Naive thymus-derived CD4-positive, alpha-beta T cell (primary cell): ENCODE data around the gene PLCH2. TPM values are rescaled to one million over a fixed set of nuclear protein-coding genes. Genes with fewer than 3 reads are reported as not detected.

Source experiments
- ATAC-seq: fragments of 150-1000 bp; cut with Tn5 transposase; 2 replicates; pipeline ENCODE4 v1.10.0; 2021; ENCODE audit warnings: mild to moderate bottlenecking, moderate library complexity
- CTCF ChIA-PET: fragments of 350-600 bp; sonication (Branson Sonifier 250); formaldehyde crosslinking; loops from one replicate; lab custom pipeline; 2021; ENCODE audit warnings: antibody characterized with exemption; lab: Charles Lee
- POLR2A ChIA-PET: fragments of 350-600 bp; sonication (Branson Sonifier 250); formaldehyde crosslinking; loops from one replicate; lab custom pipeline; 2021; ENCODE audit warnings: antibody characterized with exemption, inconsistent platforms; lab: Charles Lee
- DNase-seq, 9 donors: peaks; one replicate each; pipeline versions ENCODE4 v3.0.0 to v3.0.0-alpha.2; 2020 to 2022; ENCODE audit warnings: mixed read lengths in 1 of 9
- H3K27ac ChIP-seq: one replicate; pipeline ENCODE4 v1.7.0; 2013; ENCODE audit warnings: mild to moderate bottlenecking, low read depth, low read length, moderate library complexity
- H3K27me3 ChIP-seq, 2 donors: one replicate each; pipeline ENCODE4 v1.7.0; 2013; ENCODE audit warnings: low read length in 2 of 2, mild to moderate bottlenecking in 2 of 2, moderate library complexity in 2 of 2; ENCODE audit not compliant: control insufficient read depth in 2 of 2, insufficient read depth in 2 of 2
- H3K36me3 ChIP-seq, 3 experiments: 1 replicate in 2 of 3; 2 replicates in 1 of 3; pipeline ENCODE4 v1.7.0; 2013; ENCODE audit warnings: low read length in 3 of 3, mild to moderate bottlenecking in 3 of 3, moderate library complexity in 1 of 3; ENCODE audit not compliant: insufficient read depth in 3 of 3, control insufficient read depth in 2 of 3
- H3K4me1 ChIP-seq, 2 donors: one replicate each; pipeline ENCODE4 v1.7.0; 2013; ENCODE audit warnings: low read length in 2 of 2, mild to moderate bottlenecking in 2 of 2, moderate library complexity in 1 of 2; ENCODE audit not compliant: control insufficient read depth in 2 of 2, insufficient read depth in 2 of 2
- H3K4me3 ChIP-seq: 2 replicates; pipeline ENCODE4 v1.7.0; 2013; ENCODE audit warnings: mild to moderate bottlenecking, low read length
- H3K9me3 ChIP-seq, 3 experiments: 1 replicate in 2 of 3; 2 replicates in 1 of 3; pipeline ENCODE4 v1.7.0; 2013; ENCODE audit warnings: low read length in 3 of 3; ENCODE audit not compliant: control insufficient read depth in 2 of 3
- H3K27ac Mint-ChIP-seq, 9 donors: one replicate each; pipeline ENCODE4 v1.8.0; 2020 to 2022; ENCODE audit warnings: mixed read lengths in 9 of 9, mild to moderate bottlenecking in 8 of 9, moderate library complexity in 5 of 9, inconsistent platforms in 2 of 9
- H3K27me3 Mint-ChIP-seq, 5 donors: one replicate each; pipeline ENCODE4 v1.8.0; 2021 to 2022; ENCODE audit warnings: mixed read lengths in 5 of 5, mild to moderate bottlenecking in 1 of 5
- H3K36me3 Mint-ChIP-seq, 5 donors: one replicate each; pipeline ENCODE4 v1.8.0; 2020 to 2022; ENCODE audit warnings: mixed read lengths in 5 of 5, mild to moderate bottlenecking in 3 of 5, inconsistent platforms in 1 of 5
- H3K4me1 Mint-ChIP-seq, 7 donors: one replicate each; pipeline ENCODE4 v1.8.0; 2020 to 2022; ENCODE audit warnings: mixed read lengths in 7 of 7, mild to moderate bottlenecking in 3 of 7, inconsistent platforms in 1 of 7
- H3K4me3 Mint-ChIP-seq, 10 donors: one replicate each; pipeline ENCODE4 v1.8.0; 2020 to 2022; ENCODE audit warnings: mild to moderate bottlenecking in 10 of 10, mixed read lengths in 10 of 10, moderate library complexity in 6 of 10, inconsistent platforms in 2 of 10
- H3K9me3 Mint-ChIP-seq, 11 donors: one replicate each; pipeline ENCODE4 v1.8.0; 2020 to 2022; ENCODE audit warnings: mixed read lengths in 11 of 11, mild to moderate bottlenecking in 4 of 11, inconsistent platforms in 1 of 11, moderate library complexity in 1 of 11
- intact Hi-C, 2 donors: fragments of 100-400 bp; cut with micrococcal nuclease; formaldehyde crosslinking; loops; one replicate each; pipeline ENCODE4 v1.15.1; 2023
- polyA plus RNA-seq, 2 donors: library from polyadenylated mRNA; unstranded; fragments of 300-500 nt; fragmentation: Illumina TruSeq; gene quantifications; one replicate each; pipeline ENCODE4 v1.2.3, GENCODE V29; 2021
- total RNA-seq, 6 experiments: library from RNA in 5 of 6; stranded (reverse) in 5 of 6; gene quantifications; 1 replicate in 5 of 6; 2 replicates in 1 of 6; pipeline ENCODE4 v1.2.3 and lab custom pipeline; 2021 to 2026

The PLCH2 gene
- total and polyA plus RNA-seq, 7 experiments from 2014 or later = 0.11 to 37.4 (median 11.8) TPM

DNA sequence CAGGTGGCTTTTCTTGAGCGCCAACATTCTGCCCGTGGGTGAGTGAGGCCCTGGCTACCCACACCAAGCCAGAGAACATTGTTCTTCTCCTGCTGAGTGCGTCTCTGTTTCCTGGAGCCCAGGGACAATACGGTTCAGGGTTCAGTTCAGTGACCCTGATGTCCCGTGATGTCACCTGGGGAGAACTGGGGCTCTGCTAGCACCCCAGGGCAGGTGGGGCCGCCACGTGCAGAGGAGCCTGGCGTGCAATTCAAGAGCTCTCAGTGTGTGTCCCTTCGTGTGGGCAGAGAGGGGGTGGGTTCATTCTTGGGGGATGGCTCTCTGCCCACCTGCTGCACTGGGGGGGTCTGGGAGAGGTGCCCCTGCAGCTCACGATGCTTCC is 45.5 kb upstream of the PLCH2 start:
- POLR2A ChIA-PET = no interaction called here
- no peak overlapping the region for H3K4me3 Mint-ChIP-seq
- no peaks in the 10 kb centered on the region for H3K27me3 Mint-ChIP-seq
- Histone ChIP-seq H3K27me3 (no peaks in the 10 kb centered on the region), H3K9me3 (peaks cover 0 to 6% (median 0%) of the 10 kb centered on the region in 3 experiments), H3K4me3 (no peak overlapping the region), H3K27ac (no peak overlapping the region), H3K36me3 (no peaks in the 10 kb centered on the region), H3K4me1 (no peaks in the 10 kb centered on the region)
- peaks cover 0 to 3% (median 0%) of the 10 kb centered on the region in 5 donors for H3K36me3 Mint-ChIP-seq
- CTCF ChIA-PET = no interaction called here
- peaks cover 0 to 6% (median 0%) of the 10 kb centered on the region in 11 donors for H3K9me3 Mint-ChIP-seq
- intact Hi-C loops = no loop called here
- no peak for ATAC-seq
- H3K27ac Mint-ChIP-seq = no peak overlapping the region
- peaks cover 0 to 3% (median 0%) of the 10 kb centered on the region in 7 donors for H3K4me1 Mint-ChIP-seq
- DNase-seq = no peak

DNA sequence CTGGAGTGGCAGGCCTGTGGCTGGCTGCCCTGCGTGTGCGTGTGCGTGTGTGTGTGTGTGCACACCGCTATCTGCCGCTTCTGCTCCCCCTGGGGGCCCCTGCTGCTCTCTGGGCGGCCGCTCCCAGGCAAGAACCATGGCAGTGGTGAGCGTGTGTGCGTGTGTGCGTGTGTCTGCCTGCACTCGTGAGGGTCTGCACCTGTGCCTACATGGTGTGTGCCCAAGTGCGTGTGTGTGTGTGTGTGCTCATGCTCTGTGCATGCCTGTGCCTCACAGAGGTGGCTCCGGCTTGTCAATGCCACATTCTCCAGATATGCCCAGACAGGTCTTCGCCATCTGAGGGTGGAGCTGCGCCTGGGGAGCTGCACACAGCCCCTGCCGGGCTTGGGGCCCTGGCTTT is 45.0 kb upstream of the PLCH2 start:
- H3K27me3 Mint-ChIP-seq = no peaks in the 10 kb centered on the region
- POLR2A ChIA-PET = no interaction called here
- H3K9me3 Mint-ChIP-seq = peaks cover 0 to 6% (median 0%) of the 10 kb centered on the region in 11 donors
- ATAC-seq (no peak), DNase-seq (no peak)
- CTCF ChIA-PET = no interaction called here
- no peak overlapping the region for H3K4me3 Mint-ChIP-seq
- Histone ChIP-seq H3K9me3 (peaks cover 0 to 6% (median 0%) of the 10 kb centered on the region in 3 experiments), H3K27me3 (no peaks in the 10 kb centered on the region), H3K4me3 (no peak overlapping the region), H3K27ac (no peak overlapping the region), H3K36me3 (no peaks in the 10 kb centered on the region), H3K4me1 (no peaks in the 10 kb centered on the region)
- peaks cover 0 to 3% (median 0%) of the 10 kb centered on the region in 7 donors for H3K4me1 Mint-ChIP-seq
- H3K36me3 Mint-ChIP-seq = peaks cover 0 to 3% (median 0%) of the 10 kb centered on the region in 5 donors
- no peak overlapping the region for H3K27ac Mint-ChIP-seq
- intact Hi-C loops = no loop called here

DNA sequence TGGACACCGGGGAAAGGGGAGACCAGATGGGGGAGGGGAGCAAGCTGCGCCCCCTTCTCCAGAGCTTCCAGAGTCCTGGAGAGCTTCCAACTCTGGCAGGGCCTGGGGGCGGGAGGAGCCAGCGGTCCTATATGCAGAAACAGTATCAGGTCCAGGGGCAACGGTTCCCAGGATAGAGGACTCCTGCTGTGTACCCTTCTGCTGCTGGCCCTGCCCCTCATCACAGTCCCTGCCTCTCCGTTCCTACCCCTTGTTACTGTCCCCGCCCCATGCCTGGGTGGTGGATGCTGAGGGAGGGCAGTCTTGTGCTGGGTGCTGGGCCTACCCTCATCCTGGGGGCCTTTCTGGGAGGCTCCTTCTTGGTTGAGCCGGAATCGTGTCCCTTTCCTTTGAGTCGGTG is 44.6 kb upstream of the PLCH2 start:
- H3K36me3 ChIP-seq = no peaks in the 10 kb centered on the region
- H3K9me3 ChIP-seq = peaks cover 0 to 6% (median 0%) of the 10 kb centered on the region in 3 experiments
- DNase-seq (no peak), ATAC-seq (no peak)
- Mint-ChIP-seq H3K4me1 (peaks cover 0 to 3% (median 0%) of the 10 kb centered on the region in 7 donors), H3K36me3 (peaks cover 0 to 3% (median 0%) of the 10 kb centered on the region in 5 donors), H3K4me3 (no peak overlapping the region), H3K9me3 (peaks cover 0 to 6% (median 0%) of the 10 kb centered on the region in 11 donors), H3K27ac (no peak overlapping the region), H3K27me3 (no peaks in the 10 kb centered on the region)
- no peaks in the 10 kb centered on the region for H3K27me3 ChIP-seq
- CTCF ChIA-PET = no interaction called here
- POLR2A ChIA-PET = no interaction called here
- H3K4me1 ChIP-seq = no peaks in the 10 kb centered on the region
- intact Hi-C loops = no loop called here
- no peak overlapping the region for H3K4me3 ChIP-seq
- no peak overlapping the region for H3K27ac ChIP-seq

DNA sequence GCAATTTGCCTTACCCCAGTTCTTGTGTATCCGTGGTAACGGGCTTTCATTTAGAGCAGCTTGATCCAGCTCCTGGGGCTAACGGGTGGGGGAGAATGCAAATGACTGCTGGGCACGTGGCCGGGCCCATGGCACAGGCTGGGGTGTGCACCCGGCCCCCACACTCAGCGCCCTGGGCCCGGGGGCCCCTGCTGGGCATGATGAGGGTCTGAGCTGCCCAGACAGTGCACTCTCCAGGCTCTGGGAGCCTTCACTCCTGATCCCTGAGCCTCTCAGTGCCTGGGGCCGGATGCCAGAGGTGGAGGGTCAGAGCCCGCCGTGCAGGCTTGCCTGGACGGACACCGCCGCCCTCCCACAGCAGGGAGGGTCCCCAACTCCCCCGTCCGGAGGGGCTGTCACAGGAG is 43.6 kb upstream of the PLCH2 start:
- ATAC-seq (no peak), DNase-seq (no peak)
- H3K36me3 Mint-ChIP-seq = peaks cover 0 to 3% (median 0%) of the 10 kb centered on the region in 5 donors
- intact Hi-C loops = no loop called here
- no peaks in the 10 kb centered on the region for H3K36me3 ChIP-seq
- H3K27ac ChIP-seq = no peak overlapping the region
- no peak overlapping the region for H3K4me3 ChIP-seq
- ChIA-PET CTCF (interaction anchor here (0.6 kb wide), 1 partner anchor 243 kb away, joined by 5 read pairs; no protein-coding TSS in a partner anchor), POLR2A (no interaction called here)
- H3K4me1 Mint-ChIP-seq = peaks cover 0 to 3% (median 0%) of the 10 kb centered on the region in 7 donors
- no peaks in the 10 kb centered on the region for H3K27me3 ChIP-seq
- H3K27me3 Mint-ChIP-seq = no peaks in the 10 kb centered on the region
- peaks cover 0 to 6% (median 0%) of the 10 kb centered on the region in 3 experiments for H3K9me3 ChIP-seq
- peaks cover 0 to 6% (median 0%) of the 10 kb centered on the region in 11 donors for H3K9me3 Mint-ChIP-seq
- no peak overlapping the region for H3K4me3 Mint-ChIP-seq
- H3K4me1 ChIP-seq = no peaks in the 10 kb centered on the region
- no peak overlapping the region for H3K27ac Mint-ChIP-seq

DNA sequence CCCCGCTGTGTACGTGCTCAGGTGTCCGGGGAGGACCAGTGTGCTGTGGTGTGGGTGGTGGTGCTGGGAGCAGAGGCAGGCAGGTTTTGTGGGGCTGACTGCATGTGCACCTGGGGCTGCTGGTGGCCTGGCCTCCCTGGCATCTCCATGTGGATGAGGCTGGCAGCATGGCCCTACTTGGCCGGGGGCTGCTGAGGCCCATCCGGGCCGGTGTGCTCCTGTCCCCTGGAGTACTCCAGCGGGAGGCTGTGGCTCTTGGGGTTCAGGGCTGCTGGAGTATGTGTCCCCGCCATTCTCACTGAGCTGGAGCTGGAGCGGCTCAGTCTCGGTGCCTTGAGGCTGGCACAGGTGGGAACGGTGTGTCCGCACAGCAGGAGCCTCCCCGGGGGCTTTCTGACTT is 42.9 kb upstream of the PLCH2 start:
- no peak for DNase-seq
- no peaks in the 10 kb centered on the region for H3K27me3 Mint-ChIP-seq
- peaks cover 0 to 6% (median 0%) of the 10 kb centered on the region in 3 experiments for H3K9me3 ChIP-seq
- peaks cover 0 to 3% (median 0%) of the 10 kb centered on the region in 5 donors for H3K36me3 Mint-ChIP-seq
- H3K27me3 ChIP-seq = no peaks in the 10 kb centered on the region
- ATAC-seq = no peak
- H3K9me3 Mint-ChIP-seq = peaks cover 0 to 6% (median 0%) of the 10 kb centered on the region in 11 donors
- ChIA-PET CTCF (no interaction called here), POLR2A (no interaction called here)
- H3K4me1 ChIP-seq = no peaks in the 10 kb centered on the region
- no peak overlapping the region for H3K4me3 Mint-ChIP-seq
- H3K36me3 ChIP-seq = no peaks in the 10 kb centered on the region
- no peak overlapping the region for H3K27ac ChIP-seq
- H3K27ac Mint-ChIP-seq = no peak overlapping the region
- H3K4me3 ChIP-seq = no peak overlapping the region
- intact Hi-C loops = no loop called here
- H3K4me1 Mint-ChIP-seq = peaks cover 0 to 4% (median 0%) of the 10 kb centered on the region in 7 donors

DNA sequence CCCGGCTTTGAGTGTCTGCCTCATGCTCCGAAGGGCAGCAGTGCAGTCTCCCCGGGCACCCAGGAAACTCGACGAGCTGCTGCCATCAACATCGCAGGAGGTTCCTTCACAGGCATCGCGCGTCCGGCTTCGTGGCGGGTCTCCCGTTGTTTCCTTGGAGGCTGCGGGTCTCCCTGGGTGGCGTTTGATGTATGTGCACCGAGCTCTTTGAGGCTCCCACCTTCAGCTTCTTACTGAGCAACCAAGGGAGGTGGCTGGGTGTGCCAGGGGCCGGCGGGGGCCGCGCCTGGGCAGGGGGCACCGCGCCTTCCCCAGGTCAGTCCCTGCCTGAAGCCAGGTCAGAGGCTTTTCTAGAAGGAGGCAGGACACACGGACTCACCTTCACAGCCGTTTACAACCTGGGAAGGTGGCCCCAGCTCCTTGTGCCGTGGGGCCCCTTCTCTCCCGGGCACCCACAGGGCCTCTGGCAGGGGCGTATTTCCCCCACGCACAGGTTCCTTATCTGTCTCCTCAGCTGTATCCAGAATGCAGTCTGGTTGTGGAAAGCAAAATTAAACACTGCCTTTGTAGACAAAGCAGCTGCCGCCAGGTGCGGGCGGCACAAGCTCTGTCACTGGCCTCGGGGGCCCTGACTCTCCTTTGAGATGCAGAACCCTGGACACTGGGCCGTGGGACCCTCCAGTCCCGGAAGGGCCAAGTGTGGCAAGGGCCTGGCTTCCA is 42.0 kb upstream of the PLCH2 start:
- ATAC-seq = no peak
- Mint-ChIP-seq H3K4me1 (peaks cover 0 to 4% (median 0%) of the 10 kb centered on the region in 7 donors), H3K9me3 (peaks cover 0 to 6% (median 0%) of the 10 kb centered on the region in 11 donors), H3K4me3 (no peak overlapping the region), H3K27me3 (no peaks in the 10 kb centered on the region), H3K27ac (no peak overlapping the region), H3K36me3 (peaks cover 0 to 3% (median 0%) of the 10 kb centered on the region in 5 donors)
- ChIA-PET POLR2A (no interaction called here), CTCF (no interaction called here)
- intact Hi-C loops = no loop called here
- Histone ChIP-seq H3K36me3 (no peaks in the 10 kb centered on the region), H3K27ac (no peak overlapping the region), H3K27me3 (no peaks in the 10 kb centered on the region), H3K9me3 (peaks cover 0 to 6% (median 0%) of the 10 kb centered on the region in 3 experiments), H3K4me3 (no peak overlapping the region), H3K4me1 (no peaks in the 10 kb centered on the region)
- DNase-seq = no peak
